ENCODE measurements around the gene MNDA.
"Not testable (repeated sequence)": the region's sequence is repeated elsewhere in the genome, so short reads cannot be mapped to it uniquely, and the experiment has no call there.

GRCh38 chr1:158870438-158870837 is 39.3 kb downstream of the MNDA start:
- not testable (repeated sequence) for TF ChIP-seq YY1, NR2F2, JUND, RAD21 (IDR thresholded peaks at IDR 0.05)
- TF ChIP-seq, protein P1, sequence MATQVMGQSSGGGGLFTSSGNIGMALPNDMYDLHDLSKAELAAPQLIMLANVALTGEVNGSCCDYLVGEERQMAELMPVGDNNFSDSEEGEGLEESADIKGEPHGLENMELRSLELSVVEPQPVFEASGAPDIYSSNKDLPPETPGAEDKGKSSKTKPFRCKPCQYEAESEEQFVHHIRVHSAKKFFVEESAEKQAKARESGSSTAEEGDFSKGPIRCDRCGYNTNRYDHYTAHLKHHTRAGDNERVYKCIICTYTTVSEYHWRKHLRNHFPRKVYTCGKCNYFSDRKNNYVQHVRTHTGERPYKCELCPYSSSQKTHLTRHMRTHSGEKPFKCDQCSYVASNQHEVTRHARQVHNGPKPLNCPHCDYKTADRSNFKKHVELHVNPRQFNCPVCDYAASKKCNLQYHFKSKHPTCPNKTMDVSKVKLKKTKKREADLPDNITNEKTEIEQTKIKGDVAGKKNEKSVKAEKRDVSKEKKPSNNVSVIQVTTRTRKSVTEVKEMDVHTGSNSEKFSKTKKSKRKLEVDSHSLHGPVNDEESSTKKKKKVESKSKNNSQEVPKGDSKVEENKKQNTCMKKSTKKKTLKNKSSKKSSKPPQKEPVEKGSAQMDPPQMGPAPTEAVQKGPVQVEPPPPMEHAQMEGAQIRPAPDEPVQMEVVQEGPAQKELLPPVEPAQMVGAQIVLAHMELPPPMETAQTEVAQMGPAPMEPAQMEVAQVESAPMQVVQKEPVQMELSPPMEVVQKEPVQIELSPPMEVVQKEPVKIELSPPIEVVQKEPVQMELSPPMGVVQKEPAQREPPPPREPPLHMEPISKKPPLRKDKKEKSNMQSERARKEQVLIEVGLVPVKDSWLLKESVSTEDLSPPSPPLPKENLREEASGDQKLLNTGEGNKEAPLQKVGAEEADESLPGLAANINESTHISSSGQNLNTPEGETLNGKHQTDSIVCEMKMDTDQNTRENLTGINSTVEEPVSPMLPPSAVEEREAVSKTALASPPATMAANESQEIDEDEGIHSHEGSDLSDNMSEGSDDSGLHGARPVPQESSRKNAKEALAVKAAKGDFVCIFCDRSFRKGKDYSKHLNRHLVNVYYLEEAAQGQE (IDR thresholded peaks at IDR 0.05) = not testable (repeated sequence)
- TF ChIP-seq, protein P2, sequence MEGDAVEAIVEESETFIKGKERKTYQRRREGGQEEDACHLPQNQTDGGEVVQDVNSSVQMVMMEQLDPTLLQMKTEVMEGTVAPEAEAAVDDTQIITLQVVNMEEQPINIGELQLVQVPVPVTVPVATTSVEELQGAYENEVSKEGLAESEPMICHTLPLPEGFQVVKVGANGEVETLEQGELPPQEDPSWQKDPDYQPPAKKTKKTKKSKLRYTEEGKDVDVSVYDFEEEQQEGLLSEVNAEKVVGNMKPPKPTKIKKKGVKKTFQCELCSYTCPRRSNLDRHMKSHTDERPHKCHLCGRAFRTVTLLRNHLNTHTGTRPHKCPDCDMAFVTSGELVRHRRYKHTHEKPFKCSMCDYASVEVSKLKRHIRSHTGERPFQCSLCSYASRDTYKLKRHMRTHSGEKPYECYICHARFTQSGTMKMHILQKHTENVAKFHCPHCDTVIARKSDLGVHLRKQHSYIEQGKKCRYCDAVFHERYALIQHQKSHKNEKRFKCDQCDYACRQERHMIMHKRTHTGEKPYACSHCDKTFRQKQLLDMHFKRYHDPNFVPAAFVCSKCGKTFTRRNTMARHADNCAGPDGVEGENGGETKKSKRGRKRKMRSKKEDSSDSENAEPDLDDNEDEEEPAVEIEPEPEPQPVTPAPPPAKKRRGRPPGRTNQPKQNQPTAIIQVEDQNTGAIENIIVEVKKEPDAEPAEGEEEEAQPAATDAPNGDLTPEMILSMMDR (IDR thresholded peaks at IDR 0.05; ENCODE audit: low read depth, low read length, missing input control) = not testable (repeated sequence)

All from liver (tissue), 3 donors.